ENCODE results near the gene LIX1. TPM values are rescaled to one million over a fixed set of nuclear protein-coding genes. Genes with fewer than 3 reads are reported as not detected.

Gene LIX1
- total and polyA plus RNA-seq, 3 donors from 2014 or later = 0.76 TPM; not detected in 2

- Histone ChIP-seq H3K27ac (no peak overlapping the region), H3K36me3 (ENCODE audit: low read depth, missing control alignments) (no peaks in the 10 kb centered on the region), H3K27me3 (no peaks in the 10 kb centered on the region), H3K4me3 (no peak overlapping the region), H3K4me1 (no peaks in the 10 kb centered on the region), H3K9me3 (no peaks in the 10 kb centered on the region)
- TF ChIP-seq, protein P1, sequence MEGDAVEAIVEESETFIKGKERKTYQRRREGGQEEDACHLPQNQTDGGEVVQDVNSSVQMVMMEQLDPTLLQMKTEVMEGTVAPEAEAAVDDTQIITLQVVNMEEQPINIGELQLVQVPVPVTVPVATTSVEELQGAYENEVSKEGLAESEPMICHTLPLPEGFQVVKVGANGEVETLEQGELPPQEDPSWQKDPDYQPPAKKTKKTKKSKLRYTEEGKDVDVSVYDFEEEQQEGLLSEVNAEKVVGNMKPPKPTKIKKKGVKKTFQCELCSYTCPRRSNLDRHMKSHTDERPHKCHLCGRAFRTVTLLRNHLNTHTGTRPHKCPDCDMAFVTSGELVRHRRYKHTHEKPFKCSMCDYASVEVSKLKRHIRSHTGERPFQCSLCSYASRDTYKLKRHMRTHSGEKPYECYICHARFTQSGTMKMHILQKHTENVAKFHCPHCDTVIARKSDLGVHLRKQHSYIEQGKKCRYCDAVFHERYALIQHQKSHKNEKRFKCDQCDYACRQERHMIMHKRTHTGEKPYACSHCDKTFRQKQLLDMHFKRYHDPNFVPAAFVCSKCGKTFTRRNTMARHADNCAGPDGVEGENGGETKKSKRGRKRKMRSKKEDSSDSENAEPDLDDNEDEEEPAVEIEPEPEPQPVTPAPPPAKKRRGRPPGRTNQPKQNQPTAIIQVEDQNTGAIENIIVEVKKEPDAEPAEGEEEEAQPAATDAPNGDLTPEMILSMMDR (IDR thresholded peaks at IDR 0.05) = no peak
- no peak for TF ChIP-seq POLR2A (IDR thresholded peaks at IDR 0.05)
- intact Hi-C loops (cut with DNase I; ENCODE audit: low total_unique reads) = no loop called here
- WGBS, 2 donors = 84 to 93% methylated on average over 4 of the region's 4 CpGs
- DNase-seq = no peak
Measured at GRCh38 chr5:97077246-97077645, 65.2 kb downstream of the LIX1 start.

GRCh38 chr5:97076098-97076497 lies 66.3 kb downstream of the LIX1 start:
- H3K4me1 ChIP-seq = no peaks in the 10 kb centered on the region
- no peaks in the 10 kb centered on the region for H3K27me3 ChIP-seq
- no peak for DNase-seq
- no peak for TF ChIP-seq POLR2A (IDR thresholded peaks at IDR 0.05)
- TF ChIP-seq, protein P1 (IDR thresholded peaks at IDR 0.05) = no peak
- H3K4me3 ChIP-seq = no peak overlapping the region
- no peak overlapping the region for H3K27ac ChIP-seq
- H3K36me3 ChIP-seq (ENCODE audit: low read depth, missing control alignments) = no peaks in the 10 kb centered on the region
- no peaks in the 10 kb centered on the region for H3K9me3 ChIP-seq
- intact Hi-C loops (cut with DNase I; ENCODE audit: low total_unique reads) = no loop called here

- WGBS, 2 donors = 84 to 91% methylated on average over 5 of the region's 5 CpGs
- Histone ChIP-seq H3K27me3 (no peaks in the 10 kb centered on the region), H3K27ac (no peak overlapping the region), H3K4me3 (no peak overlapping the region), H3K9me3 (no peaks in the 10 kb centered on the region), H3K36me3 (ENCODE audit: low read depth, missing control alignments) (no peaks in the 10 kb centered on the region), H3K4me1 (no peaks in the 10 kb centered on the region)
- intact Hi-C loops (cut with DNase I; ENCODE audit: low total_unique reads) = no loop called here
- TF ChIP-seq POLR2A (IDR thresholded peaks at IDR 0.05) = no peak
- TF ChIP-seq, protein P1 (IDR thresholded peaks at IDR 0.05) = no peak
- DNase-seq = no peak
Measured at GRCh38 chr5:97075649-97076048, 66.8 kb downstream of the LIX1 start.

DNA sequence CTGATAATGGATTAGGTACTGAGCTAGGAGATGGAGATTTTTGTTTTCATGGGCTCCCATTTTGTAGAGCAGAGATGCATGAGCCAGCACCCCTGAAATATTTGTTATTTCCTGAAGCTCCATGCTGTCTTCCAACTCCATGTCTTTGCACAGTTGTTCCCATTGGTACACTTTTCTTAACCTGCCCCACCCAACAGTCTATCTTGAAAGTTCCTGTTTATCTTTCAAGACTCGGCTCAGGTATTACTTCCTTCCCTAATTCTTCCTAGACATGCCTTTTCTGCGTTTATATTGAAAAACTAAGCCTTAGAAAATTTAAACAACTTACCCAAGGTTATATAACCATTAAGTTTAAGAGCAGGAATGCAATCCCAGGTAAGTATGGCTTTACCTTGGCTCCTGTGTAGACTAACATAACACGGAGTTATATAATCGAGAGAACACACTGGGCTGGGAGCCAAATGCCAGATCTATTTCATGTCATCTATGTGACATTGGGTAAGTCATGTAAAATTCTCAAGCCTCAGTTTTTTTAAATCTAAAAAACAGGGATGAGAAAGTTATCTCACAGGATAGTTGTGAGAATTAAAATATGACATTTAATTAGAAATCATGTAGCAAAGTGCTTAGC lies 67.4 kb downstream of the LIX1 start:
- WGBS, 2 donors = 83 to 85% methylated on average over 4 of the region's 4 CpGs
- H3K27me3 ChIP-seq = no peaks in the 10 kb centered on the region
- H3K4me3 ChIP-seq = no peak overlapping the region
- no peak for TF ChIP-seq POLR2A (IDR thresholded peaks at IDR 0.05)
- TF ChIP-seq, protein P1 (IDR thresholded peaks at IDR 0.05) = no peak
- DNase-seq = no peak
- H3K4me1 ChIP-seq = no peaks in the 10 kb centered on the region
- intact Hi-C loops (cut with DNase I; ENCODE audit: low total_unique reads) = no loop called here
- no peaks in the 10 kb centered on the region for H3K9me3 ChIP-seq
- no peak overlapping the region for H3K27ac ChIP-seq
- H3K36me3 ChIP-seq (ENCODE audit: low read depth, missing control alignments) = no peaks in the 10 kb centered on the region

DNA sequence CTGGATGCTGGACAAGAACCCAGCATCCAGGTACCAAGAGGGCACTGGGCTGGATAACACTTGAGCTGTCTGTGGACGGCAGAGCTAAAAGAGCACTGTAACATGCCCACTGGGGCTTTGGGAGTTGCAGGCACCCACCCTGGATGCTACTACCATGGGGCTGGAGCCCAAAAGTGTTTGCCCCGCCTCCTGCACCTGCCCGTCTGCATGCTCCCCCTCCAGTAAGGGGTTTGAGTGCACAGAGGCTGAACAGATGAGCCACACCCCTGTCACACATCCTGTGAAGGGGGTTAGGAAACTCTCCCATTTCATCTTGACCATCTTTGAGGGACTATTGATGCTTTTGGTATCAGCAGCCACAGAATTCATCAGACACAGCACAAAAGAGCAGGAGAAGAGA lies 69.0 kb downstream of the LIX1 start:
- no peaks in the 10 kb centered on the region for H3K9me3 ChIP-seq
- no peak for TF ChIP-seq POLR2A (IDR thresholded peaks at IDR 0.05)
- TF ChIP-seq, protein P1 (IDR thresholded peaks at IDR 0.05) = no peak
- H3K36me3 ChIP-seq (ENCODE audit: low read depth, missing control alignments) = no peaks in the 10 kb centered on the region
- no peak for DNase-seq
- intact Hi-C loops (cut with DNase I; ENCODE audit: low total_unique reads) = no loop called here
- H3K27me3 ChIP-seq = no peaks in the 10 kb centered on the region
- WGBS, 2 donors = 50 to 81% methylated on average over 3 of the region's 3 CpGs
- no peak overlapping the region for H3K27ac ChIP-seq
- no peaks in the 10 kb centered on the region for H3K4me1 ChIP-seq
- H3K4me3 ChIP-seq = no peak overlapping the region
